Vagina (tissue), 2 donors: ENCODE measurements around the gene CAMLG.

Experiments used
- POLR2A ChIP-seq, 2 donors: fragments of 450-650 bp; IDR thresholded peaks; one replicate each; pipeline ENCODE4 v1.6.1; 2017; ENCODE audit warnings: antibody characterized with exemption in 2 of 2, mild to moderate bottlenecking in 2 of 2, moderate library complexity in 2 of 2
- TF ChIP-seq, protein P1 (sequence below), 3 experiments: fragments of 450-650 bp in 2 of 3; fragments of 200-600 bp in 1 of 3; sonication (generic) in 1 of 3; IDR thresholded peaks; one replicate each; pipeline ENCODE4 v1.5.1; 2017 to 2019; ENCODE audit warnings: antibody characterized with exemption in 3 of 3, mild to moderate bottlenecking in 2 of 3, moderate library complexity in 2 of 3

DNA sequence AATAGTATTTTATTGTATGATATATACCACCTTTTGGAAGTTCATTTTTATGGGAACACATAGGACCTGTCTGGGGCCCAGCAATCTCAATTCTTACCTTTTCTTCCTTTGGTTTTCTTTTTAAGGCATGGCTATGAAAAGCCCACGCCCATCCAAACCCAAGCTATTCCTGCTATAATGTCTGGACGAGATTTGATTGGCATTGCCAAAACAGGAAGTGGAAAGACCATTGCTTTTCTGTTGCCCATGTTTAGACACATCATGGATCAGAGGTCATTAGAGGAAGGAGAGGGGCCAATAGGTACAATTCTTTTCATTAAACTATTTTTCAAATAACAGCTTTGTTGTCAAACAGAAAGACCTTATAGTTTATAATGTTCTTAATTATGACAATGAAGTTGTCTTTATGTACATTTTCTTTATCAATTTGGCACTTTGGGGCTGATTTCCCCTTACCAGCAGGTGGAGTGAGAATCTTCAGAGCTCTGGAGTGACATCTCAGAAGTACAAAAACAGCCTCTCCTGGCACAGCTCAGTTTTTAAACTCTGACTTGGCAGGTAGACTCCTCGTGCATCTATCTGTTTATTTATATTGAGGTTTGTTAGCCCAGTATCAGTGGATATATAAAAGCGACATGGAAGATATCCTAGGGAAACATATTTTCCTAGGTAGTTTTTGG is 46.0 kb downstream of the CAMLG start:
- TF ChIP-seq, protein P1, sequence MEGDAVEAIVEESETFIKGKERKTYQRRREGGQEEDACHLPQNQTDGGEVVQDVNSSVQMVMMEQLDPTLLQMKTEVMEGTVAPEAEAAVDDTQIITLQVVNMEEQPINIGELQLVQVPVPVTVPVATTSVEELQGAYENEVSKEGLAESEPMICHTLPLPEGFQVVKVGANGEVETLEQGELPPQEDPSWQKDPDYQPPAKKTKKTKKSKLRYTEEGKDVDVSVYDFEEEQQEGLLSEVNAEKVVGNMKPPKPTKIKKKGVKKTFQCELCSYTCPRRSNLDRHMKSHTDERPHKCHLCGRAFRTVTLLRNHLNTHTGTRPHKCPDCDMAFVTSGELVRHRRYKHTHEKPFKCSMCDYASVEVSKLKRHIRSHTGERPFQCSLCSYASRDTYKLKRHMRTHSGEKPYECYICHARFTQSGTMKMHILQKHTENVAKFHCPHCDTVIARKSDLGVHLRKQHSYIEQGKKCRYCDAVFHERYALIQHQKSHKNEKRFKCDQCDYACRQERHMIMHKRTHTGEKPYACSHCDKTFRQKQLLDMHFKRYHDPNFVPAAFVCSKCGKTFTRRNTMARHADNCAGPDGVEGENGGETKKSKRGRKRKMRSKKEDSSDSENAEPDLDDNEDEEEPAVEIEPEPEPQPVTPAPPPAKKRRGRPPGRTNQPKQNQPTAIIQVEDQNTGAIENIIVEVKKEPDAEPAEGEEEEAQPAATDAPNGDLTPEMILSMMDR (IDR thresholded peaks at IDR 0.05) = no peak
- TF ChIP-seq POLR2A (IDR thresholded peaks at IDR 0.05) = no peak
